ENCODE data around the gene ERN2.

The ERN2 gene

DNA sequence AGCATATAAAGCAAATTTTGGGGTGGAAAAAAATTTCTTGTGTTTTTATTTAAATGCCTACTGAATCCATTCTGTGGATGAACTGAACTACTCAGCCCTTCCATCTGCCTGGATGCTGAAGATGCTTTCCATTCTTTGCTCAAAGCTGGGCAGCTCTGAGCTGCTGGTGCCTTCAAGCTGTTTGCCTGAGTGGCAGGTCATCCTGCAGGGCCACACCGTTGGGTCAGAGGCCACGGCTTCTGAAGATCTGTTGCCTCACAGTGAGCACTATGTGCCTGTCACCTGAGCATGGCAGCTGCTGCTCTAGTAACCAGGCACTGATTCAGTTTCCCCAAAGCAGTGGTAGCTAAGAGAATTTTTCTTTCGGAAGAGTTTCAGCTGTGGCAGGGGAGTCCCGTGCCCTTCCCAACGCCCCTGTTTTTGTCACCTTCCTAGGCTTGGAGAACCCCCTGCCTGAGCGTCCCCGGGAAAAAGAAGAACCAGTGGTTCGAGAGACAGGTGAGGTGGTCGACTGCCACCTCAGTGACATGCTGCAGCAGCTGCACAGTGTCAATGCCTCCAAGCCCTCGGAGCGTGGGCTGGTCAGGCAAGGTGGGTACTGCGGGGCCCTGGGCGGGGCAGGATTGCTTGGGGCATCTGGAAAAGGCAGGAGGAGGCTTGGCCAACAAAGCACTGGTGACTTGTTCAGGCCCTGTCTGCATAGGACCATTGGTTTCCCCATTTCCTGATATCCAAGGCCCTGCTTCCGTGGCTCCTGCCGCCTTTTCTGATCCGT is 25.8 kb downstream of the ERN2 start:
- no peak for DNase-seq (ENCODE audit: low read depth)

GRCh38 chr16:23683487-23683886 is 29.5 kb downstream of the ERN2 start:
- DNase-seq (ENCODE audit: low read depth), result no peak

DNA sequence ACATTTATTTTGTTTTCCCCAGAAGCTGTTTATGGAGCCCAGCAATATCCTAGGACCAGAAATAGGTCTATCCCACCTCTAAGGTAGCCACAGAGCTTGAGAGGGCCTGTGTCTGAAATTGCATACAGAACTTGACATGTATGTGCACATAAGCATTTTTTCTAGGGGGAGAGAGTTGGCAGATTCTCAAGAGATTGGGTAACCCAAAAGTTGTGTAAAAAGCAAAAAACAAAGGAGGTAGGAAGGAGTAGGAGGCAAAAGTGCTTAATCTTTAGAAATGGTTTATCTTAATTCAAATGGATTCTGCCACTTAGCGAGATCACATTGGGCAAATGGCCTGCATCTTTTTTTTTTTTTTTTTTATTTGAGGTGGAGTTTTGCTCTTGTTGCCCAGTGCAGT is 30.8 kb downstream of the ERN2 start:
- no peak for DNase-seq (ENCODE audit: low read depth)

DNA sequence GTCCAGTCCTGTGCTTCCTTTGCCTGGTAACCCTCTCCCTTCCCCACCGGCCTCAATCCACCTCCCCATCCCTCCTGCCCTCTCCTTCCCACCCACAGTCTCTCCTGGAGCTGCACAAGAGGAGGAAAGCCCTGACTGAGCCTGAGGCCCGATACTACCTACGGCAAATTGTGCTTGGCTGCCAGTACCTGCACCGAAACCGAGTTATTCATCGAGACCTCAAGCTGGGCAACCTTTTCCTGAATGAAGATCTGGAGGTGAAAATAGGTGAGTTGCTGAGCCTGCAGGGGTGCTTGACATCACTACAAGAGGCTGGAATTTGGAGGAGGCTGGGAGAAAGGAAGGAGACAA is 33.1 kb downstream of the ERN2 start:
- no peak for DNase-seq (ENCODE audit: low read depth)

- DNase-seq (ENCODE audit: low read depth), result no peak
Measured at GRCh38 chr16:23679274-23679985, 33.6 kb downstream of the ERN2 start.

DNA sequence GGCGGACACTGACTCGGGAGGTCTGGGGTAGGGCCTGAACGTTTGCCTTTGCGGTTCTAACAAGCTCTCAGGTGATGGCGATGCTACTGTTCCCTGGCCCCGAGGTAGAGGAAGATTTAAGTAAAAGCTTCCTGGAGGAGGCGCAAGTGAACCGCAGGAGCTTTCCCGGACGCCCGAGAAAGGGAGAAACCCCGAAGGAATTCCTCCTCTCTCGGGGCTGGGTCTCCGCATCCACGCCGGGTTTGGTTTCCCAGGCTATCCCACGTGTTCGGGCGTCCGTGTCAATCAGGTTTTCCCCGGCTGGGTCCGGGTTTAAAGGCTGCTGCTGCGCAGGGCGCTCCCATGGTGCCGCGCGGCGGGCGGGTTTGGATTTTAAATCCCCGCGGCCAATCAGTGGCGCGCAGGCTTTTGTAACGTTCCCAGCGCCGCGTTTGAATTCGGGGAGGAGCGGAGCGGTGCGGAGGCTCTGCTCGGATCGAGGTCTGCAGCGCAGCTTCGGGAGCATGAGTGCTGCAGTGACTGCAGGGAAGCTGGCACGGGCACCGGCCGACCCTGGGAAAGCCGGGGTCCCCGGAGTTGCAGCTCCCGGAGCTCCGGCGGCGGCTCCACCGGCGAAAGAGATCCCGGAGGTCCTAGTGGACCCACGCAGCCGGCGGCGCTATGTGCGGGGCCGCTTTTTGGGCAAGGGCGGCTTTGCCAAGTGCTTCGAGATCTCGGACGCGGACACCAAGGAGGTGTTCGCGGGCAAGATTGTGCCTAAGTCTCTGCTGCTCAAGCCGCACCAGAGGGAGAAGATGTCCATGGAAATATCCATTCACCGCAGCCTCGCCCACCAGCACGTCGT is 34.4 kb downstream of the ERN2 start, which contains the start of gene PLK1:
Gene PLK1 (plus strand): TSS at position 460 of the 844 bp plus-strand sequence. CDS start 44 bp downstream, at position 504.
- DNase-seq (ENCODE audit: low read depth), result peak; percentile 57

DNA sequence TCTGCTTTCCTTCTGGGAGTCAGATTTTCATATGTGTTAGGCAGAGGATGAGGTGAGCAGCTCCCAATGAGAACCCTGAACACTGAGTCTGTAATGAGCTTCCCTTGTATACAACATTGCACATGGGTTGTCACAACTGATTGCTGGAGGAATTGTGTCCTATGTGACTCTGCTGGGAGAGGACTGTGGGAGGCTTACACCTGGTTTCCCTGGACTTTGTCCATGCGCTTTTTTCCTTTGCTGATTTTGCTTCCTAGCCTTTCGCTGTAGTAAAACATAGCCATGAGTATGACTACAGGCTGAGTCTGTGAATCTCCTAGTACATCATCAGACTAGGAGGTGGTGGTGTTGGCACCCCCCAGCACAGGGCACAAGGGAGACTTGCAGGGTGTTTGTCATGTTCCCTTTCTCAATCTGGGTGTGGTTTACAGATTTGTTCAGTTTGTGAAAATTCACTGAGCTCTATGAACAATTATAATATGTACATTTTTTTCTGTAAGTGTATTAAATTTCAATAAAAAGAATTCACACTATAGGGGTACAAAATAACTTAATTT is 36.0 kb downstream of the ERN2 start:
- DNase-seq (ENCODE audit: low read depth), result no peak

DNA sequence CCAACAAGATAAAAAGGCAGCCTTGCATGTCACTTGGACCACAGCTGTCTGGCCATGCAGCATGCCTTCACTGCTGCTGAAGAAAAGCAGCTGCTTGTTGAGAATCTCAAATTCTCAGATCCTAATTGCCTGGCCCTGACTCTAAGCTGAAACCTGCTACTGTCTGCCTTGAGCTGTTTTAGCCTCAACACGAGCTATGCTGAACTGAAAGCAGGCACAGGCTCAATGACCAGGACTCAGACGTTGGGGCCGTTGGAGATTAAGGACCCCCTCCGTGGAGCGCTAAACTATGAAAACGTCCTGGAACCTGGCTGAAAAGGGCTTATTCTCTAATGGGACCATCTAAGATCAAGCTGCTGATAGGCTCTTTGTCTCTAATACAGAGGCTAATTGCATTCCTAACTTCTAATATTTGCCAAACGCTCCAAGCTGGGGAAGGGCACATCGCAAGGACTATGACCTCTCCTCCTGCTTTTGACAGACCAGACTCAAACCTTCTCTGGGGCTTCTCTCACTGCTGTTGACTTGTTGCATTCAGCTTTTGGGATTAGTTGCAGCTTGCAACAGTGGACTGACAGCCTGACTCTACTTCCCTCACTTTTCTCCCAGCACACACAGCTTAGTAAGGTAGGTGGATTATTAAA is 38.9 kb downstream of the ERN2 start:
- no peak for DNase-seq (ENCODE audit: low read depth)

- no peak for DNase-seq (ENCODE audit: low read depth)
Measured at GRCh38 chr16:23670137-23670776, 42.8 kb downstream of the ERN2 start.

- DNase-seq (ENCODE audit: low read depth), result no peak
Measured at GRCh38 chr16:23668873-23669272, 44.1 kb downstream of the ERN2 start.

DNA sequence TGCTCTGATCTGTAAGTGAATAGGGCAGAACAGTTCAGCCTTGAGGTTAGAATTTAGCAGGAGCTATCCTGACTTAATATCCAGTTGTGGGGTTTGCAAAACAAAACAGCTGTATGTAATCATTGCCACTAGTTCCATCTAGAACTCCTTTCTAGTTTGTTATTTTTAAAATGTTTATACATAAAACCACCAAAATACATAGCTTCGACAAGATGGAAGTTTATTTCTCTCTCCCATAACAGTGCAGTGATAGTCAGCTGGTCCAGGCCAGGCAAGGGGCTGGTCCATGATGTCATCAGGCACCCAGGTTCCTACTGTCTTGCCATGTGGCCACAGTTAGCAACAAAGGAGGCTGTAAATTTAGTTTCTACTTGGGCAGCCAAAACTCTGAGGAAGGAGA is 44.8 kb downstream of the ERN2 start:
- no peak for DNase-seq (ENCODE audit: low read depth)

DNA sequence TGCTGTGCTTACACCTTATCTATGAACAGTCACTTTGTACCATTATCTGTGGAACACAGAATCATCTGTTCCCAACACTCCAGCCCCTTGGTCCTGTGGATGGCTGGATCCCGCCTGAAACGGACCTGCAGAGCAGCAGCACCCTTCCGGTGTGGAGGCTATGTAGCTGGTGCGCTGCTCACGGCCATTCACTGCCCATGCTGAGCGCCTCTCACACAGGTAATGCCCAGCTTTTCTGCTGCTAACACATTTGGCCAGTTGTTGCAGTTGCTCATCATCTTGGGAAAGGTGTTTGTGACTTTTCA is 45.7 kb downstream of the ERN2 start:
- no peak for DNase-seq (ENCODE audit: low read depth)

- no peak for DNase-seq (ENCODE audit: low read depth)
Measured at GRCh38 chr16:23666571-23667354, 46.3 kb downstream of the ERN2 start.

DNA sequence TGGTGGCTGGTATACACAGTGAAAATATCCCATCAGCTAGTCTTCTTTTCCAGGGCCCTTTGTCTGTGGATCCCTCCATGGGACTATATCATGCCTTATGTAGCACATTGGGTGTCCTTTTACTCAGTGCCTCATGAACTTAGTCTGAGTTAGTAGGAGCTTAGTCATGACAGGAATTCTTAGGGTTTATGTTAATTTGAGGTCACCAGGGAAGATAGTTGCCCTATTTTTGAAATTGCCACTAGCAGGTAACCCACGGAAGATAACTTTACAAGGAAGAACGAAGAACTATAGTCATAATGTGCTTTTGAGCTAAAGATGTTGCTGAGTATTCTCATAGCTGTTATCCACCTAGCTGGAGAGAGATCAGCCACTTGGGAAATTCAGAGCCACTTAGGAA is 49.1 kb downstream of the ERN2 start:
- DNase-seq (ENCODE audit: low read depth), result no peak

GRCh38 chr16:23651943-23652468 is 61.0 kb downstream of the ERN2 start:
- no peak for DNase-seq (ENCODE audit: low read depth)

DNA sequence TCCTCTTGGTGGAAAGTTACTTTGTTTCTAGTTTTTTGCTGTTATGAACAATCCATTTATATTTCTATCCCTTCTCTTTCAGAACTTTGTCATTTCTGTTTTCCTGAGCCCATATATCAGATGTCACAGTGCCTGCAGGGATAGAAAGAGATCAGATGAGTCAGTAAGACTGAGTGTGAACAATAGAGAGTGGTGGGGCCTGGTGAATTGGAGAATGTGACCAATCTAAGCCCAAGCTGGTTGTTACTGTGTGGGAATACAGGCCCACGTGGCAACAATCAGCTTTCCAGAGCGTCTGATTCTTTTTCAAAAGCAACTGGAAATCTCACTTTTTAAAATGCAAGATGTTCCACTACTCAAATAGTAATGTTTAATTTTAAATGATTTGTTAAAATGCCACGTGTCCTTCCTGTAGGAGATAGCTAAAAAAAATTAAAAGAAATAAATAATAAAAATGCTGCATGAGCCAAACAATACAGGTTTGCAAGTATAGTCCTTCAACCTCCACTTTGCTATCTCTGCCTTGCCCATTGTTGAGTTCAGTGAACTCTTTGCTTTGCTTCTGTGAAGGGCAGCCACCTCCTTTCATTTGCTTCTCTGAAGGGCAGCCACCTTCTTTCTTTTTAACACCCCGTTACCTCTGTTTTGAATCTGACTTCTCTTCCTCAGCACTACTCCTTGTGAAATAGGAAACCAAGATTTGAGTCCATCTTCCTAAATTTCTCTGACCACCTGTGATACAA is 62.2 kb downstream of the ERN2 start:
- DNase-seq (ENCODE audit: low read depth), result no peak

DNA sequence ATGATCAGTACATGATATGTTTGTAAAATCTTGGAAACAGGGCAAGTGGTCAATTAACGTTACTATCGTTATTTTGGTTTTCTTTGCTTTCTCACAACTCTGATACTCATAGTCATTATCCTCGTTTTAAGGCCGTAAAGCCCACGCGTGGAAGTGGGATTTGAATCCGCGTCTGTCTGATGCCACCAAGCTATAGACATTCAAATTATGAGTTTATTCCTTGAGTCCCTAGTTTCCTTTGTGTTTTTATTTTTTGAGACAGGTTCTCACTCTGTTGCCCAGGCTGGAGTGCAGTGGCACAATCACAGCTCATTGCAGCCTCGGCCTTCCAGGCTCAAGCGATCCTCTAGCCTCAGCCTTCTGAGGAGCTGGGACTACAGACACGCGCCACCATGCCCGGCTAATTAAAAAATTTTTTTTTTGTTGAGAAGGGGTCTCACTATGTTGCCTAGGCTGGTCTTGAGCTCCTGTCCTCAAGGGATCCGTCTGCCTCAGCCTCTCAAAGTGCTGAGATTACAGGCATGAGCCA is 70.7 kb downstream of the ERN2 start:
- DNase-seq (ENCODE audit: low read depth), result no peak

- DNase-seq (ENCODE audit: low read depth), result peak; percentile 73
Measured at GRCh38 chr16:23640931-23641765, 71.9 kb downstream of the ERN2 start, which contains the start of the genes DCTN5 and PALB2. DCTN5 (plus strand) TSS chr16:23641466; CDS start chr16:23641543, 77 bp downstream. PALB2 (minus strand) TSS chr16:23641310; CDS start chr16:23641157, 153 bp downstream.

All from T follicular helper cell (primary cell).